Measurements from ENCODE around the gene IQSEC1. TPM values are rescaled to one million over a fixed set of nuclear protein-coding genes. Genes with fewer than 3 reads are reported as not detected.
"Not testable (repeated sequence)": the region's sequence is repeated elsewhere in the genome, so short reads cannot be mapped to it uniquely, and the experiment has no call there.

Gene IQSEC1
- polyA plus RNA-seq, 1 experiment = 3.6 TPM

DNA sequence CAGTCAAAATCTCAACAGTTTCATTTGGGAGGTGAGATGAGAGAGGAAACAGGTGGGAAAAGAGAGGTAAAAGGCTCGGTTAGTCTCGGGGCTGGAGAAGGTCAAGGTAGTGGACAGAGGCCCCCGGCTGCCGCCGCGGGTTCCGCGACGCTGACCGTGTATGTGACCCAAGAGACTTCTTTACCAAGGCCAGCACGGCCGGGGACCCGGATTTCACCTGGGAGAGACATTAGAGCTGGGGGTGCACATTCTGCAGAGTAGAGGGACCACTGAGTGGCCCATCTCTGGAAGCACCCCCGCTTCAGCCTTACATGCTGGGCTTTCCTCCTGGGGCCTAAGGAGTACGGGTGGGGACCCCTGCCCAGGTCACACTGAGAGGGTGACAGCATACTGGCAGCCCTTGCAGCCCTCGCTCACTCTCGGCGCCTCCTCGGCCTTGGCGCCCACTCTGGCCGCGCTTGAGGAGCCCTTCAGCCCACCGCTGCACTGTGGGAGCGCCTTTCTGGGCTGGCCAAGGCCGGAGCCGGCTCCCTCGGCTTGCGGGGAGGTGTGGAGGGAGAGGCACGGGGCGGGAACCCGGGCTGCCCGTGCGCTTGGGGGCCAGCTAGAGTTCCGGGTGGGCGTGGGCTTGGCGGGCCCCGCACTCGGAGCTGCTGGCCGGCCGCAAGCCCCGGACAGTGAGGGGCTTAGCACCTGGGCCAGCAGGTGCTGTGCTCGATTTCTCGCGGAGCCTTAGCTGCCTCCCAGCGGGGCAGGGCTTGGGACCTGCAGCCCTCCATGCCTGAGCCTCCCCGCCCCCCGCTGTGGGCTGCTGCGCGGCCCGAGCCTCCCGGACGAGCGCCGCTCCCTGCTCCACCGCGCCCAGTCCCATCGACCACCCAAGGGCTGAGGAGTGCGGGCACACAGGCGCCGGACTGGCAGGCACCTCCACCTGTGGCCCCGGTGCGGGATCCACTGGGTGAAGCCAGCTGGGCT is 190.6 kb downstream of the IQSEC1 start:
- POLR2A ChIA-PET = no interaction called here
- Histone ChIP-seq H3K9me3 (ENCODE audit: control insufficient read depth, insufficient read depth, low read length) (peaks cover 9% of the 10 kb centered on the region; the same call in 1 of the 2 replicates), H3K27me3 (ENCODE audit: control insufficient read depth, insufficient read depth, low read length) (peaks cover 11% of the 10 kb centered on the region), H3K4me3 (ENCODE audit: low read depth, low read length) (no peak overlapping the region), H3K27ac (ENCODE audit: low read depth, low read length) (no peak overlapping the region)
- CTCF ChIA-PET = interaction anchor here (0.6 to 2.7 kb wide), 3 partner anchors 10 to 580 kb away, joined by 4 to 15 read pairs (median 7); no protein-coding TSS in a partner anchor
- no peak for DNase-seq (ENCODE audit: low read depth, low spot score)
- TF ChIP-seq, protein P1, sequence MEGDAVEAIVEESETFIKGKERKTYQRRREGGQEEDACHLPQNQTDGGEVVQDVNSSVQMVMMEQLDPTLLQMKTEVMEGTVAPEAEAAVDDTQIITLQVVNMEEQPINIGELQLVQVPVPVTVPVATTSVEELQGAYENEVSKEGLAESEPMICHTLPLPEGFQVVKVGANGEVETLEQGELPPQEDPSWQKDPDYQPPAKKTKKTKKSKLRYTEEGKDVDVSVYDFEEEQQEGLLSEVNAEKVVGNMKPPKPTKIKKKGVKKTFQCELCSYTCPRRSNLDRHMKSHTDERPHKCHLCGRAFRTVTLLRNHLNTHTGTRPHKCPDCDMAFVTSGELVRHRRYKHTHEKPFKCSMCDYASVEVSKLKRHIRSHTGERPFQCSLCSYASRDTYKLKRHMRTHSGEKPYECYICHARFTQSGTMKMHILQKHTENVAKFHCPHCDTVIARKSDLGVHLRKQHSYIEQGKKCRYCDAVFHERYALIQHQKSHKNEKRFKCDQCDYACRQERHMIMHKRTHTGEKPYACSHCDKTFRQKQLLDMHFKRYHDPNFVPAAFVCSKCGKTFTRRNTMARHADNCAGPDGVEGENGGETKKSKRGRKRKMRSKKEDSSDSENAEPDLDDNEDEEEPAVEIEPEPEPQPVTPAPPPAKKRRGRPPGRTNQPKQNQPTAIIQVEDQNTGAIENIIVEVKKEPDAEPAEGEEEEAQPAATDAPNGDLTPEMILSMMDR (IDR thresholded peaks at IDR 0.05; ENCODE audit: low read depth, low read length) = no peak

DNA sequence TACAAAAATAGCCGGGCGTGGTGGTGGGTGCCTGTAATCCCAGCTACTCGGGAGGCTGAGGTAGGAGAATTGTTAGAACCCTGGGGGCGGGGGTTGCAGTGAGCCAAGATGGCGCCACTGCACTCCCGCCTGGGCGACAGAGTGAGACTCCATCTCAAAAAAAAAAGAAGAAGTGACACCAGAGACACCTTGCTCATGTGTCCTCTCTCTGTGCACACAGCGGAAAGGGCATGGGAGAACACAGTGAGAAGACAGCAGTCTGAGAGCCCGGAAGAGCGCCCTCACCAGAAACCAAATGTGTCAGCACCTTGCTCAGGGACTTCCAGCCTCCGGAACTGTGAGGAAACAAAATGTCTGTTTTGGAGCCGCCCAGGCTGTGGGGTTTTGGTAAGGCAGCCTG is 191.4 kb downstream of the IQSEC1 start:
- CTCF ChIA-PET; H3K9me3 ChIP-seq (ENCODE audit: control insufficient read depth, insufficient read depth, low read length); H3K4me3 ChIP-seq (ENCODE audit: low read depth, low read length); POLR2A ChIA-PET; H3K27ac ChIP-seq (ENCODE audit: low read depth, low read length); DNase-seq (ENCODE audit: low read depth, low spot score): not testable (repeated sequence)
- H3K27me3 ChIP-seq (ENCODE audit: control insufficient read depth, insufficient read depth, low read length) = peaks cover 11% of the 10 kb centered on the region

DNA sequence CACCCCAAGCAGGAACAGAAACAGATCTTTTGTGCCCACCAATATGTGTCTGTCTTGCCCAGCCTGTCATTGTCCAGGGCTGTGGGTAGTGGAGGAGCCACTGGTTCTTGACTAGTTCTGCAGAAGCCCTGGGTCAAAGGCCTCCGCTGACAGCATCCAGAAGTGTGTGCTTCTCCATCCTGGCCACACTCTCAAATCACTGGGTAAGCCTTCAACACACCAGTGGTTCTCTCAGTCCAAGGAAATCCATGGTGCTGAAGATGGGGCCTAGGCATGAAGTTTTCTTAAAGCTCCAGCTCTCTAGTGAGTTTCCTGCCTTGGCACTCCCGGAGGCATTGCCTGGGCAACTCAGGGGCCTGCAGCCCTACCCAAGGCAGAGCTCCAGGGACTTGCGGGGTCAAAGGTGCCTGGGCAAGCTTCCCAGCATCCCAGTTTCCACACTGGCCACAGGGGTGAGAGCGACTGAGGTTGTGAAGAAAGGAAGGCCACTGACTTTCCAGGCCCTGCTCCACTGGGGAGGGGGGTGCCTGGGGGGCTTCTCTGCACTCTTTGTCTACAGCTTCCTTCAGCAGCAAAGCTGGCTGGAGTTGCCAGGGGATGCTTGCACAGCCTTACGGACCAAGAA is 193.9 kb downstream of the IQSEC1 start:
- CTCF ChIA-PET = interaction anchor here (2.2 to 5.2 kb wide), 2 partner anchors 11 kb away, joined by 5 to 33 read pairs; no protein-coding TSS in a partner anchor

DNA sequence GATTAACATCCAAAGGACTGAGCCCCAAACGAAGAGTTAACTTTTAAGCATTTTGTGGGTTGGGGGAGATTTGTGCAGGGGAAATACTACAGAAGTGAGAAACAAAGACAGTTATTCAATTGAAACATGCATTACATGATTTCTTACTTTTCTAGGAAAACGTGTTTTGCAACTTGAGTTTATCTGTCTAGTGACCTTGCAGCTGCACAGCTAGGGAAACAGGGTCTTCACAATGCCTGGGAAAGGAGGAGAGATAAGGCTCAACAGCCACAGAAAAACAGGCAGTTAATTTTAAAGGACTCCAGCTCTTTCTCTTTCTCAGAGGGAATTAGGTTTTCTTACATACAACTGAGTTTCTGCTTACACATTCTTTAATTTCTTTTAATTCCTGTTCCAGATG is 194.5 kb downstream of the IQSEC1 start:
- H3K4me3 ChIP-seq (ENCODE audit: low read depth, low read length); DNase-seq (ENCODE audit: low read depth, low spot score); H3K9me3 ChIP-seq (ENCODE audit: control insufficient read depth, insufficient read depth, low read length); POLR2A ChIA-PET; H3K27ac ChIP-seq (ENCODE audit: low read depth, low read length): not testable (repeated sequence)
- H3K27me3 ChIP-seq (ENCODE audit: control insufficient read depth, insufficient read depth, low read length) = peaks cover 16% of the 10 kb centered on the region
- CTCF ChIA-PET = interaction anchor here (1.0 to 5.2 kb wide), 3 partner anchors 11 to 37 kb away, joined by 3 to 33 read pairs (median 5); partner anchors contain the start of gene RPL32

More for the DNA sequence above, 193.9 kb downstream of the IQSEC1 start:
- DNase-seq (ENCODE audit: low read depth, low spot score) = no peak
- POLR2A ChIA-PET = no interaction called here
- no peak overlapping the region for H3K27ac ChIP-seq (ENCODE audit: low read depth, low read length)
- TF ChIP-seq, protein P1 (IDR thresholded peaks at IDR 0.05; ENCODE audit: low read depth, low read length) = no peak
- H3K9me3 ChIP-seq (ENCODE audit: control insufficient read depth, insufficient read depth, low read length) = peaks cover 9% of the 10 kb centered on the region; the same call in 1 of the 2 replicates
- H3K27me3 ChIP-seq (ENCODE audit: control insufficient read depth, insufficient read depth, low read length) = peaks cover 14% of the 10 kb centered on the region
- no peak overlapping the region for H3K4me3 ChIP-seq (ENCODE audit: low read depth, low read length)

DNA sequence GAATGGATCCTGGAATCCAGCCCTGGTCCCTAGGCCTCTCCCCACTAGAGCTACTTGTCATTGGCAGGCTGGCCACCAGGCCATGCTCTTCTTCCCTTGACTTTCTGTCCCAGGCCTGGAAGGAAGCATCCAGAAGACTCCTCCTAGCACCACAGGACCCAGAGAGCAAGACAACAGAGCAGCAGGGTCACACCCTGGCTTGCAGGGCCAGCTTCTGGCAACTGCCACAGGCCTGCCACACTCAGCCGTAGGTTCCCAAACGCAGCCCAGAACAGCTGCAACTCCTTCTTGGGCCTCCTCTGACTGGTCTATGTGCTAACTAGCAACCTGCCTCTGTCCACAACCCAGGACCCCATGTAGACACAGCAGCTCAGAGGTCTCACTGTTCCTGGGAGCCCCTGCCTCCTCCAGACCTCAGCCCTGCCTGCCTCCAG is 195.1 kb downstream of the IQSEC1 start:
- CTCF ChIA-PET = interaction anchor here (1.0 to 5.2 kb wide), 2 partner anchors 12 to 37 kb away, joined by 3 to 33 read pairs; partner anchors contain the start of gene RPL32
- DNase-seq (ENCODE audit: low read depth, low spot score) = no peak
- peaks cover 9% of the 10 kb centered on the region; the same call in 1 of the 2 replicates for H3K9me3 ChIP-seq (ENCODE audit: control insufficient read depth, insufficient read depth, low read length)
- peaks cover 16% of the 10 kb centered on the region for H3K27me3 ChIP-seq (ENCODE audit: control insufficient read depth, insufficient read depth, low read length)
- TF ChIP-seq, protein P1 (IDR thresholded peaks at IDR 0.05; ENCODE audit: low read depth, low read length) = no peak
- POLR2A ChIA-PET = no interaction called here
- H3K27ac ChIP-seq (ENCODE audit: low read depth, low read length) = no peak overlapping the region
- no peak overlapping the region for H3K4me3 ChIP-seq (ENCODE audit: low read depth, low read length)

Measured in AG04450 (cell line).